ENCODE data around the gene GAS2L1.

The GAS2L1 gene

DNA sequence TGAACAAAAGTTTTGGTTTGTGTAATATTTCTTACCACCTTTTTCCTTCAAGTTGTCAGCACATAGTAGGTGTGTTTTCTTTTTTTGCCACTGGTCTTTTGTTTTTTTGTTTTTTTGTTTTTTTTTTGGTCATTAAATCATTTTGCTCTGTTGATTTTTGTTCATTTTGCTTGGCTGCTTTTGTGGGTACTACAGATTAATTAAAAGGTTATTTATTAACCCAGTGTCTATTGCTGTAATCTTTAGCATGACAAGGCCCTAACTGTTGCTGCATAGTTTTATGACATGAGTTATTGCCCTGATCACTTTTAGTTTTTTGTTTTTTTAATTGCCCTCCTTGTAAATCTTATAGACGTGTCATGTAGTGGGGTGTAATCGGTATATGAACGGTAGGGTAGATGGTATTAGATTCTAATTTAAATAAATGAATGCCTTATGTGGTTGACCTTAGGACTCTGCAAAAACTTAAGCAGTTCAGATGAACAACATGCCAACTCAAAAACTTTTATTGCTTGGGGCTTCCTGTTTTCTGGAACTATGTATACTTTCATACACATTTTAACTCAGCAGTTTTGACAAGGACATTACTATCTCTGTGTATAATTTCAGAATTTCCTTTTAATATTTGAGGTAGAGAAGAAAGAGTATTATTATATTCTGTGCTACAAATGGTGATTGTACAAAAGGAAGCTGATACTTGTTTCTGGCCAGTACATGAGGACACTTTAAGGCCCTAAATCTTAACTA, 30.5 kb upstream of the GAS2L1 start:
- no peak for FAIRE-seq

DNA sequence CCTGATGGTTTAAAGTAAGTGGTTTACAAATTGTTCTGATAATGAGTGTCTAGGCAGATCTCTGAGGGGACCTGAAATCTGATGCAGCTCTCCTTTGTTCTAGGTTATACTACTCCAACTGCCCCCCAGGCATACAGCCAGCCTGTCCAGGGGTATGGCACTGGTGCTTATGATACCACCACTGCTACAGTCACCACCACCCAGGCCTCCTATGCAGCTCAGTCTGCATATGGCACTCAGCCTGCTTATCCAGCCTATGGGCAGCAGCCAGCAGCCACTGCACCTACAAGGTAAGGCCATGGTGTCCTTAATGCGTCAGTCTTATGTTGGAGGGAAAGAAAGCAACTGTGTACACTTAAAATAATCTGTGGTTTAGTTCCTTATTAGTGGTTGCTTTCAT, 28.5 kb upstream of the GAS2L1 start:
- FAIRE-seq, result no peak

DNA sequence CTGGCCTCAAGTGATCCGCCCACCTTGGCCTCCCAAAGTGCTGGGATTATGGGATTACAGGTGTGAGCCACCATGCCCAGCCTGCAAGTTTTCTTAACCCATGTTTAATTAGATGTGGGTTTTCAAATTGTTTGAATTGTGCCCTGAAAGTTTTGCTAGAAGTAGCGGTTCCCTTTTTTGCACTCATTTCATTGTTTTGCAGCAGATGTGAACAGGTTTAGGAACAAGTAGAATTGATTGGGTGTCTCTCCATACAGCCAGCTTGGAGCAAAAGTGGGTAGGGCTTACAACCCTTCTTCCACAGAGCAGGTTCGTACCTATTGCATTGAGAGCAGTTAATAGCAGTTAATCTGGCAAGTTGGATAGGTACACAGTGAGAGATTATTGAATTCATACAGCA, 22.3 kb upstream of the GAS2L1 start:
- FAIRE-seq, result no peak

DNA sequence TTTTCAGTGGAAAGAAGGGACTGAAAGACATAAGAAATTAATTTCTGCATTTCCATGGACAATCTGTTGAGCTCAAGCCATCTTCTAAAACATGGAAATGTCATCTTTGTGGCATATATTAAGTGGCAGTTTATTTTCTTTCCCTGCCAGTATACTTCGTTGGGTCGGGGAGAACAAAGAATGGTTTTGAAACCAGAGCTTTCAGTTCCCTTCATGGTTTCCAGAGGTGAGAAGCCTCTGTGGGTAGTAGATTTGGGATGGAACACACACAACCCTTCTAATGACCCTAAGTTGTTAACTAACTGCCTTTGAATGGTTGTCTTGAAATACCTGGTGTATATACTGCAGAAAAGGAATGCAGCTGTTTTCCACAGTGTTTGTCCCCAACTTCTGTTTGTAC, 17.6 kb upstream of the GAS2L1 start:
- no peak for FAIRE-seq

DNA sequence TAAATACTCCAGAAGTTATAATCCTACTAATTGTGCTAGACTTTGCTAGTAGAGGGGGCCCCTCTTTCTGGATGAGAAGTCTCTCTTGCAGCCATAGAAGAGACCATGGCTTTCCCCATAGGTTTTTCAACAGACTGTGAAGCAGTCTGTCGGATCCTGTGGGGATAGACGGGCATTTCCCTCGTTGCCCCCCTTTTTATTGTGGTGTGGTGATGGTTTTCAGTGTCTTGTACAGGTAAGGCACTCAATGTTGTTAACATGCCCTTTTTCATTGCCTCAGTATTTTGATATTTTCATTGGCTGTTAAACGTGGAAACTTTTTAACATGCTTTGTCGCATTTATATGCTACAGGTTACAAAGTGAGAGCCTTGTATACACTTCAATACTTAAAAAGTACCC, 16.4 kb upstream of the GAS2L1 start:
- no peak for FAIRE-seq

DNA sequence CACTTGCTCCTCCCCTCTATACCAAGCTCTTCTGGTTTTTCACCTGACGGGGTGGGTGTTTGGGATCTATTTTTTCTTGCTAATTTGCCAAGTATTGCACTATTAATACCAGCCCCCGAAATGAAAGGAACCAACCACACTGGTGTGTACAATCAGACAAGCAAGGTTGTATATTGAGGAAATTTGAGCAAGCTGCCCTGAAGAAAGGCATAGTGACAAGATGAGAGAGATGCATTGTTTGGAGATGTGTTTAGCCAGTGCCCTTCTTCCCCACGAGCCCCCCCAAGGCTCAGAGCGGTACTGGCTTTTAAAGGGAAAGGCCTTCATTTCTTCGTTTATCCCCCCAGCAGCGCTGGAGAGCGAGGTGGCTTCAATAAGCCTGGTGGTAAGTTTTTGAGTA, 15.2 kb upstream of the GAS2L1 start:
- FAIRE-seq, result no peak

DNA sequence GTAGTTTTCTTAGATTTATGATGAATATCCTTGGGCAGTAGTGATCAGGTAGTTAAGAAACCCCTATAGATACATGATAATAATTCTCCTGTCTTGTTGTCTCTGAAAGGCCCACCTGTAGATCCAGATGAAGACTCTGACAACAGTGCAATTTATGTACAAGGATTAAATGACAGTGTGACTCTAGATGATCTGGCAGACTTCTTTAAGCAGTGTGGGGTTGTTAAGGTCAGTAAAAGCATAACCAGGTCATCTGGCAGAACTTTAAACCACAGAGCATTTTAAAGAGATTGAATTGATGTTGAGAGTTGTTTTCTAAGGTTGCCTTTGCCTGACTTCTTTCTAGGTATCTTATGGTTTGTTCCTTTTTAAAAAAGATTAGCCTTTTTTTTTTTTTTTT, 14.1 kb upstream of the GAS2L1 start:
- no peak for FAIRE-seq

DNA sequence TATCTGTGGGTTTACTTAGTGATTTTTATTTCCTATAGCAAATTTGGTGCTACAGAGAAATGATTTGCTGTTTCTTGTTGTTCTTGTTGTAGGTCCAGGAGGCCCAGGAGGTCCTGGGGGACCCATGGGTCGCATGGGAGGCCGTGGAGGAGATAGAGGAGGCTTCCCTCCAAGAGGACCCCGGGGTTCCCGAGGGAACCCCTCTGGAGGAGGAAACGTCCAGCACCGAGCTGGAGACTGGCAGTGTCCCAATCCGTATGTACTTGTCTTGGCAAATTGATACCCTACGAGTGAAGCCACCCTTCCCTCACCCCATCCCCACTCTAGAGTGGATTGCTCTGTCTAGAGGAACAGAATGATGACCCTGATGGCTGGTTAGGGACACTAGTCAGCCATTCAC, 7.8 kb upstream of the GAS2L1 start:
- no peak for FAIRE-seq

DNA sequence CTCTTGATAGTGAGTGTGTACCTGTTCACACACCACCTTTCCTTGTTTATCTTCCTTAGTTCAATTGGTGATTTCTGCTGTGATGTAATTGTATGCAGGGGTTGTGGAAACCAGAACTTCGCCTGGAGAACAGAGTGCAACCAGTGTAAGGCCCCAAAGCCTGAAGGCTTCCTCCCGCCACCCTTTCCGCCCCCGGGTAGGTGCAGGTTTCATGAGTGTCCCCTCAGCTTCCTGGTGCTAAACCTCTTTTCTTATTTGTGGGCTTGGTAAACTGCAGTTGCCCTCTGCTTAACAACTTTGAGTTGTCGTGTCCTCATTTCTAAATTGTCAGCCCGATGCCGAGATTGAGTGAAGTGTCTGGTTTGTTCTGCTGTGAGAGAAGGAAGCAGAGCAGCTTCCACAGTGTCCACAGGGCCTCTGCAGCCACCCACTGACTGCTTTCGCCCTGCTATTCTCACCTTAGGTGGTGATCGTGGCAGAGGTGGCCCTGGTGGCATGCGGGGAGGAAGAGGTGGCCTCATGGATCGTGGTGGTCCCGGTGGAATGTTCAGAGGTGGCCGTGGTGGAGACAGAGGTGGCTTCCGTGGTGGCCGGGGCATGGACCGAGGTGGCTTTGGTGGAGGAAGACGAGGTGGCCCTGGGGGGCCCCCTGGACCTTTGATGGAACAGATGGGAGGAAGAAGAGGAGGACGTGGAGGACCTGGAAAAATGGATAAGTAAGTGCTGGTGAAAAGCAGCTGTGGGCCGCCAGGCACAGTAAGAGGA, 7.1 kb upstream of the GAS2L1 start:
- no peak for FAIRE-seq

DNA sequence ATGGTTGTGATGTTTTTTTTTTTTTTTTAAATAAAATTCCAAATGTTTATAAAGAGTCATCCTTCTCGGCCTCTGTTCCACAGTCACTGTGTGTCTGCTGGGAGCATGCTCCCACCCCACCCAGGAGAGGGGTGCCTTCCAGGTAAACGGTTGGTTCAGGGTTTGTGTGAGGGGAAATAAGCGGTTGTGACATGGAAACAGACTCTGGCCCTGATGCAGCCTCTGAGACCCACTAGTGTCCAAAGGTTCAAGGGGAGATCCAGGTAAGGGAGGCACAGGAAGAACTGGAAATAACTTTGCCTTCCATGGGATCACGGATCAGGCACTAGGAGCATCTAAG, 6.0 kb upstream of the GAS2L1 start:
- FAIRE-seq, result no peak

DNA sequence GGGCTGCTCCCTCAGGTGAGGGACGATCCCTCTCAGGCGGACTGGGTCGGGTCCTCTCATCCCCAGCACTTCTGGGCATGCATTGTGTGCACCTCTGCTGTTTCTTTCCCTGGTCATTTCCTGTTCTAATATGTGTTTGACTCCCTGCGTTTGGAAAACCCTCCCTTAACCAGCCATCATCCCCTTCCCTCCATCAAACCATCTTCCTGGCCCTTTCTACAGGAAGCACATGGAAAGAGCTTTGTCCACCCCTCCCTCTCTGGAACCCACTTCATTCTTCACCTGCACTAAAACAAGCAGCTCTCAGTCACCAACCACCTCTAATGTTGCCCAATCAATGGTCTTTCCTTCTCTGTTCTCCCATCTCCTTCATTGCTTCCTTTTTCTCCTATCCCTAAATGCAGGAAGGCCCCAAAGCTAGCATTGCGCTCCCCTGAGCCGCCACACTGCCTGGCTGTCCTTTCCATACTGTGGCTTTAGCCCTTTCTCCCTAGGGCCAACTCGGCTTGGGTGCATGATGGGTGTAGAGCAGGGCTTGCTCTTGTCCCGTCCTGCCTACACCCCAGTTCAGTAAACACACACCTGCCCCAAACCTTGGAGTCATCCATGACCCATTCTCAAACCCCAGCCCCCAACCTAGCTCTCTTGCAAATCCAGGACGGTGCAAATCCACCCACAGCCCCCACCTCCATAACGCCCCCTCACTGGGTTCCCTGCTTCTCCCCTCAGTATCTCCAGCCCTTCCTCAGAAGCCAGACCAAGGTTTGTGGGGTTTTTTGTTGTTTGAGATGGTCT, 5.4 kb upstream of the GAS2L1 start:
- no peak for FAIRE-seq

DNA sequence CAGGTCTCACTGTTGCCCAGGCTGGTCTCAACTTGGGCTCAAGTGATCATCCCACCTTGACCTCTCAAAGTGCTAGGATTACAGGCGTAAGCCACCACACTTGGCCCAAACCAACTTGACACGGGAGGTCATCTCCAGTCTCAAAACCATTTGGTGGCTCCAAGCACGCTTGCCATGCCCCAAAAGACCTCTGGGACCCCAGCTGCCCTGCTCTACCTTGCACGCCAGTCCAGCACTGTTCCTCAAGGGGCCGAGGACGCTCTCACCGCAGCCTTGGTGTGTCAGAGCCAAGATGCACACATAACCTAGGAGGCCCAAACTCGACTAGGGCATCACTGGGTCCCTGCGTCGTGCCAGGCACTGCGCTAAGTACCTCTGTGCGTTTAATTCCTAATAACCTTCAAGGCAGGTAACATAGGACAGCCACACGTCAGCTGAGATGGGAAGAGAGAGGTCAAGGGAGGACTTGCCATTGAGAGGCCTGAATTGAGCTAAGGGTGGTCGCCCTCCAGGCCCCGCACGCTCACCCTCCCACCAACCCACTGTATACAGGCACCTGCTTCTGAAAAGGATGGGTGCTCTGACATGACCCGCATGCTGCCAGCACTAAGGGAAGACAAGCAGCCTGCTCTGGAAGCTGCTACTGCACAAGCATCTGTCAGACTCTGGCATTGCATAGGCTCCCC, 4.6 kb upstream of the GAS2L1 start:
- FAIRE-seq, result no peak

DNA sequence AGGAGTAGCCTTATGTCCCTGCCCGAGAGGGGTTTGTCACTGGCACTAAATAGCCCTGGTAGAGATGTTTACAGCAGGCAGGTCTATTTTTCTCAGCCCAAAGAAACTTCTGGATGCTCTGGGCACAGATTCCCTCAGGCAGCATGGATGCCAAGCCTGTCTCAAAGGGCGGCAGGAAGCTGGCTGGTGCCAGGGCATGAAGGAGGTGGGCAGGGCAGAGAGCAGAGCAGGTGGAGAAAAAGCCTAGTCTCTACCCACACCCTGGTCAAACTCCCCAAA, 4.1 kb upstream of the GAS2L1 start:
- FAIRE-seq, result no peak

DNA sequence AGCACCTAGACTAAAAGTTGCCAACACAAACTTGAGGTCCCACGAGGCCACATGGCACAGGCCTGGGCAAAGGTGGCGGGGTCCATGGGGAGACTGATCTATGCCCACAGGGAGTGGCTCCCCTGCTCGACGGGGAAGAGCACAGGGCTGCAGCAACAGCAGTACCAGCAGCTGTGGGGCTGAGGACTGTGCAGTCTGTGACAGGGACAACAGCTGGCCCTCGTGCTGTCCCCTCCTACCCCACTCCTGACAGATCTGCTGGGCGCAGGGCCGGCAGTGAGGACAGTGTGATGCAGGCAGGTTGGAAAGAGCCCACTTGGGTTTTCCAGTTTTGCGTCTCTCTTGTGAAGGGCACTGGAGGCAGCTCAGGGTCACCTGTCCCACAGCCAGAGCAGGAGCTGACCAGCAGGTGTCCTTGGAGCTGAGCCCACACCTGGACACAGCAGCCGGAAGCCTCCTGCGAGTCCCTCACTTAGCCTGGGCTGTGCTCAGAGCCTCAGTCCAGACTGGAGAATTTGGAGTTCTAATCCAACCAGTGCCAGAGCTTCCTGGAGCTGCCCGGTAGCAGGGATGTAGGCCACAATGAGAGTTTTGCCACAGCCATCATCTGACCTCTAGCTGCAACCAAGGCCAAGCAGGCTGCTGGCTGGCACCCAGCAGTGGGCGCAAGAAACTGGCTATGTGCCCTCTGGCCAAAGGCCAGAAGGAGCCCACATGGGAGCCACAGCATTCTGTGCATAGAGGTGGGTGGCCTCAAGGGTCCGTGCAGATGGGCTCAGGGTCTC, 3.6 kb upstream of the GAS2L1 start:
- FAIRE-seq, result no peak

DNA sequence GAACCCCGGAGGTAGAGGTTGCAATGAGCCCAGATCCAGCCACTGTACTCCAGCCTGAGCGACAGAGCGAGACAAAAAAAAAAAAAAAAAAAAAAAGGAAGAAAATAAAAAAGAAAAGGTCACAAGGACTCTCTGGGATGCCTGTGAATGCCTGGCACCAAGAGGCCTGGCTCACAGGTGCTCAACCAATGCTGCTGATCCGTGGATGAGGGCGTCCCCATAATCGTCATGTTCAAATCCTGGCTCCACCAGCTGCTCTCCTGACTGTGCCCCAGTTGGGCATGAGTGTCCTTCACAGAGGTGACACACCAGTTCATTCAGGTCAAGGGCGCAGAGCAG, 645 bp upstream of the GAS2L1 start:
- no peak for FAIRE-seq

DNA sequence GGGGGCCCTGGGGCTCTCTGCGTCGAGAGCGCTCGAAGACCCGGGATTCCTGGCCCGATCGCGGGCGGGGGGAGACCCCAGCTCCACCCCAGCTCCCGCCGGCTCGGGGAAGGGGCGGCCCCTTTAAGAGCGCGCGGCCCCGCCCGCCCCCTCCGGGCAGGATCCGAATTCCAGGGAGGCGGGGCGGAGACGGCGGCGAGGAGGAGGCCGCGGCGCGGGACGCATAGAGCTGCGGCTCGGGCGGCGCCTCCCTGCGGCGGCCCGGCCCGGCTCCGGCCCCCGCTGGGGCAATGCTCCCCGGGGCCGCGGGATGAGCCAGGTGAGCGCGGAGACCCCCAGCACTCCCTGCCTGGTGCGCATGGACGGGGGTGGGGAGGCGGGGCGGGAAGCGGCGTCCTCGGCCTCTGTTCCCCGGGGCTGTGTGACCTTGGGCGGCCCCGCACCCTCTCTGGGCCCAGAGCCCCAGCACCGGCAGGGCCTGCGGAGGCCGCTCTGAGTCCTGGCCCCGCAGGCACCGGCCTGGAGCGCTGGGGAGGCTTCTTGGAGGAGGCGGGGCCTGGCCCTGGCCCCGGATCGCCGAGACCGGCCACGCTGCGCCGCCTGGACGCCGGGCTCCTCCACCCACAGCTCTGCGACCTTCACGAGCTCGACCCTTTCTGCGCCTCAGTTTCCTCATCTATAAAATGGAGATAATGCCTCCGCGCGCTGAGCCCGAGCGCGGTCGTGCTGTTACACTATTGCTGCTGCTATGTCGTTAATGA, 565 bp downstream of the GAS2L1 start:
- FAIRE-seq, result no peak

DNA sequence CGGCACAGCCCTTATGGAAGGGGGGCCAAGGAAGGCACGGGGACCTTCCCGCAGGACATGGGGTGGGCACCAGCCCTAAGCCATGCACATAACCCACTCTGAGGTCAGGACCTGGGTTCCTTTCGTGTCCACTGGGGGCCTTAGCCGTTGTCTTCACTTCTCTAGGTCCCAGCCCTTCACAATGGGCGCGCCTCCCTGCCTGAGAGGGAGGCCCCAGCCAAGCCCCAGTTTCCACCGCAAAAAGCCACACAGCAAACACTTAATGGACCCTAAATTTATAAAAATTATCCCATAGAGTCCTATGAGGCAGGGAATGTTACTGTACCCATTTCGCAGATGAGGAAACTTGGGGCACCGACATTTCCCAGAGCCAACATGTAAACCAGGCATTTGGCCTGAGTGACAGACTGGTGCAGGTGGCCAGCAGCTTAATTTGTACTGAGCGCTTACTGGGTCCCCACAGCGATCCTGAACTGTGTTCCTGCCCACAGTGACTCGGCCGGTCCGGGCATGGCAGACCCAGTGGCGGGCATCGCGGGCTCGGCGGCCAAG, 1.2 kb downstream of the GAS2L1 start:
- FAIRE-seq, result no peak

DNA sequence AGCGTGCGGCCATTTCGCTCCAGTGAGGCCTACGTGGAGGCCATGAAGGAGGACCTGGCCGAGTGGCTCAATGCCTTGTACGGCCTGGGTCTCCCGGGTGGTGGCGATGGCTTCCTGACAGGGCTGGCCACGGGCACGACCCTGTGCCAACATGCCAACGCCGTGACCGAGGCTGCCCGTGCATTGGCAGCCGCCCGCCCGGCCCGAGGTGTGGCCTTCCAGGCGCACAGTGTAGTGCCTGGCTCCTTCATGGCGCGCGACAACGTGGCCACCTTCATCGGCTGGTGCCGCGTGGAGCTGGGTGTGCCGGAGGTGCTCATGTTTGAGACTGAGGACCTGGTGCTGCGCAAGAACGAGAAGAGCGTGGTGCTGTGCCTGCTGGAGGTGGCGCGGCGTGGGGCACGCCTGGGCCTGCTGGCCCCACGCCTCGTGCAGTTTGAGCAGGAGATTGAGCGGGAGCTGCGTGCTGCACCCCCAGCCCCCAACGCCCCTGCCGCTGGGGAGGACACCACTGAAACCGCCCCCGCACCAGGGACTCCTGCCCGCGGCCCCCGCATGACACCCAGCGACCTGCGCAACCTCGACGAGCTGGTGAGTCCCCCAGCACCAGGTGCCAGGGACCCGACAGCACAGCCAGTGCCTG, 1.8 kb downstream of the GAS2L1 start:
- FAIRE-seq, result no peak

DNA sequence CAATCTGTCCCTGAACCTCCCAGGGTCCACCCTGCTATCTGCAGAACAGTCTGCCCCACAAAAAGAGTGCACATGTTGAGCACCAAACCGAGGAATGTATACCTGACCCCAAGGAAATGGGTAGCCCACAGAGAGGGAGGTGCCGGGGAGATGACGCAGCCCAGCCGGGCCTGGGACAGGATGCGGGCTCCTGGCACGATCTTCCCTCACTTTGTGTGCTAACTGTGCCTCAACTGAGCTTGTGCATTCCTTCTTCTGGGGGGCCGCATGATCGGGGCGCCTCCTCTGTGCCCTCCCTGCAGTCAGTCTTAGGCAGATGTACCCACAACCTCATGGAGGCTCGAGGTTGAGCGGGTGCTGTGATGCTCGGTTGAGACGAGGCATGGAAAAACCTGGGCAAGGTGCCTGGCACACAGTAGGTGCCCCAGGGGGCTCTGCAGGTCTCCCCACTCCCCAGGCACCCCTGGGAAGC, 2.4 kb downstream of the GAS2L1 start:
- no peak for FAIRE-seq

DNA sequence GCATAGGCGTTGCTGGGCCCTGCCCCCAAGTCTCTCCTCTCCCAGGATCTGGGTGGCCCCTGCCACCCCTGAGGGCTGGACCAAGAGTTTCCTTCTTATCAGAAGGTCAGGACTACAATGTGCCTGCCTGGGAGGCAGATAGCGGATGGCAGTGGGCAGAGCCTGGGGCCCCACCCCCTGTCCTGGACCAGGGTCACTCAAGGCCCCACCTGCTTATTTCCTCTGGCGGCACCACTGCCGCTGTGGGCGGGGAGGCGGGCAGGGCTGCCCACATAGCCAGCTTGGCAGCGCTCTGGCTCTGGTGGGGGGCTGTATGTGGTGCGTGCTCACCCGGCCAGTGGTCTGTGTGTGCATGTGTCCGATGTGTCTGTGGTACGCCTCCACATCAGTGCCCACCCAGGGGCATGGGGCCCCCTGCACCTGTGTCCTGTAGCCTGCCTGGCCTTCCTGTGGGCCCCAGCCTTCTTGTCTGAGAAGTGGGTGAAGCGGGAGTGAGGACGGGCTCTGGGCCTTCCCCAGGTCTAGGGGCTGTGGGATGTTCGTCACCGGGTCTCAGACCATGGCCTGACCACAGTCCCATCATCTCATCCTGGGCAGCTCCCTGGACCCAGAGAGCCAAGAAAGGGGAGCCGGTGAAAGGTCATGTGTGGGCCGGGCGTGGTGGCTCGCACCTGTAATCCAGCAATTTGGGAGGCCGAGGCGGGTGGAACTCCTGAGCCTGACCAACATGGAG, 3.0 kb downstream of the GAS2L1 start:
- no peak for FAIRE-seq
